Daoy (cell line): ENCODE measurements around the gene DENND2D. TPM values are rescaled to one million over a fixed set of nuclear protein-coding genes. Genes with fewer than 3 reads are reported as not detected.
A peak's percentile ranks its signal among the peaks of the same experiment; 100 is the strongest.
"Not testable (repeated sequence)": the region's sequence is repeated elsewhere in the genome, so short reads cannot be mapped to it uniquely, and the experiment has no call there.

Experiments used
- DNase-seq: peaks from one replicate; pipeline ENCODE4 v3.0.0-alpha.2; 2015; ENCODE audit warnings: low read depth
- total RNA-seq: library from RNA; depleted of rRNA; stranded (reverse); fragments of >200 nt; shearing (Covaris generic); gene quantifications from 2 replicates; pipeline ENCODE4 v1.2.3, GENCODE V29; 2014

The DENND2D gene
- total RNA-seq, 1 experiment from 2014 or later: 11.0 TPM

GRCh38 chr1:111221633-111222291 is 21.3 kb upstream of the DENND2D start:
- DNase-seq: peak; percentile 36

- DNase-seq: no peak
Observed at GRCh38 chr1:111221276-111221632, 20.8 kb upstream of the DENND2D start.

- DNase-seq: no peak
Observed at GRCh38 chr1:111220302-111220890, 19.9 kb upstream of the DENND2D start.

GRCh38 chr1:111219557-111220286 is 19.3 kb upstream of the DENND2D start:
- DNase-seq: no peak

GRCh38 chr1:111218701-111219556 is 18.5 kb upstream of the DENND2D start:
- DNase-seq: no peak

GRCh38 chr1:111217183-111217910 is 16.9 kb upstream of the DENND2D start:
- DNase-seq: no peak

- DNase-seq: no peak
Observed at GRCh38 chr1:111216751-111217150, 16.3 kb upstream of the DENND2D start.

GRCh38 chr1:111215285-111215684 is 14.8 kb upstream of the DENND2D start:
- not testable (repeated sequence) for DNase-seq

- DNase-seq: no peak
Observed at GRCh38 chr1:111214884-111215283, 14.4 kb upstream of the DENND2D start.

- no peak for DNase-seq
Observed at GRCh38 chr1:111214074-111214801, 13.8 kb upstream of the DENND2D start.

- DNase-seq: no peak
Observed at GRCh38 chr1:111213412-111213811, 13.0 kb upstream of the DENND2D start.

GRCh38 chr1:111212634-111213335 is 12.3 kb upstream of the DENND2D start:
- no peak for DNase-seq

GRCh38 chr1:111211921-111212320 is 11.5 kb upstream of the DENND2D start:
- DNase-seq: no peak

GRCh38 chr1:111209622-111210021 is 9.2 kb upstream of the DENND2D start:
- no peak for DNase-seq

GRCh38 chr1:111208921-111209320 is 8.5 kb upstream of the DENND2D start:
- DNase-seq: no peak

- DNase-seq: no peak
Observed at GRCh38 chr1:111205714-111206050, 5.2 kb upstream of the DENND2D start.

GRCh38 chr1:111204983-111205713 is 4.7 kb upstream of the DENND2D start:
- no peak for DNase-seq

- peak; percentile 57 for DNase-seq
Observed at GRCh38 chr1:111204201-111204982, 3.9 kb upstream of the DENND2D start.
